Measurements from ENCODE around the gene PIK3R1.

DNA sequence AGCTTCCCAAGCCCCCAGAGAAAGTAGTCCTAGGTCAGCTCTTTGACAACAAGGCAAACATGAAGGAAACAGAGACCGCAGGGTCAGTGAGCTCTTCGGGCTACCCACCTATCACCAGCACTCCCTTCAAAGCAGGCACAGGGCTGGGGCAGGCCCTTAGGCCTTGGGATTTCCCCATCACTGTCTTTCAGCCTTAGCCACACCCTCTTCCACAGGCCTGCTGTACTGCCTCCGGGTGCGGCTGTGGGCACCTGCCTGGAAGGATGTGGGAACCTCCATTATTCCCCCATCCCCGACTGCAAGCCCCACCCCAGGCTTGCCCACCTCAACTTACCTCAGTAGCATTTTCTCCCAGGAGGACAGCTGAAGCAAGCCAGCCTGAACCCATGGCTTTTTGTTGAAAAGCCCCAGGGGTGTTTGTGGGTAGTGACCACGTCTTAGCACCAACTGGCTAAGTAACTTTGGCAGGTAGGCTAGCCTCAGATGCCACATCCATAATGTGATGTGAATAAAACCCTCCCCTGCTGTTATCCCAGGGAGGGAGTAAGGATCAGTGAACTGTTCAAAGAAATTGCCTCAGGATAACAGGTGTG is 100.2 kb downstream of the PIK3R1 start:
- TF ChIP-seq, protein P1, sequence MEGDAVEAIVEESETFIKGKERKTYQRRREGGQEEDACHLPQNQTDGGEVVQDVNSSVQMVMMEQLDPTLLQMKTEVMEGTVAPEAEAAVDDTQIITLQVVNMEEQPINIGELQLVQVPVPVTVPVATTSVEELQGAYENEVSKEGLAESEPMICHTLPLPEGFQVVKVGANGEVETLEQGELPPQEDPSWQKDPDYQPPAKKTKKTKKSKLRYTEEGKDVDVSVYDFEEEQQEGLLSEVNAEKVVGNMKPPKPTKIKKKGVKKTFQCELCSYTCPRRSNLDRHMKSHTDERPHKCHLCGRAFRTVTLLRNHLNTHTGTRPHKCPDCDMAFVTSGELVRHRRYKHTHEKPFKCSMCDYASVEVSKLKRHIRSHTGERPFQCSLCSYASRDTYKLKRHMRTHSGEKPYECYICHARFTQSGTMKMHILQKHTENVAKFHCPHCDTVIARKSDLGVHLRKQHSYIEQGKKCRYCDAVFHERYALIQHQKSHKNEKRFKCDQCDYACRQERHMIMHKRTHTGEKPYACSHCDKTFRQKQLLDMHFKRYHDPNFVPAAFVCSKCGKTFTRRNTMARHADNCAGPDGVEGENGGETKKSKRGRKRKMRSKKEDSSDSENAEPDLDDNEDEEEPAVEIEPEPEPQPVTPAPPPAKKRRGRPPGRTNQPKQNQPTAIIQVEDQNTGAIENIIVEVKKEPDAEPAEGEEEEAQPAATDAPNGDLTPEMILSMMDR (IDR thresholded peaks at IDR 0.05; ENCODE audit: low read depth, low read length, missing input control) = no peak
- TF ChIP-seq FOXA1 (IDR thresholded peaks at IDR 0.05) = no peak
- no peak for TF ChIP-seq TAF1 (conservative IDR thresholded peaks at IDR 0.05)
- TF ChIP-seq, protein P2, sequence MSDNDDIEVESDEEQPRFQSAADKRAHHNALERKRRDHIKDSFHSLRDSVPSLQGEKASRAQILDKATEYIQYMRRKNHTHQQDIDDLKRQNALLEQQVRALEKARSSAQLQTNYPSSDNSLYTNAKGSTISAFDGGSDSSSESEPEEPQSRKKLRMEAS (IDR thresholded peaks at IDR 0.05) = no peak
- TF ChIP-seq NR2F2 (IDR thresholded peaks at IDR 0.05) = no peak
- TF ChIP-seq, protein P3, sequence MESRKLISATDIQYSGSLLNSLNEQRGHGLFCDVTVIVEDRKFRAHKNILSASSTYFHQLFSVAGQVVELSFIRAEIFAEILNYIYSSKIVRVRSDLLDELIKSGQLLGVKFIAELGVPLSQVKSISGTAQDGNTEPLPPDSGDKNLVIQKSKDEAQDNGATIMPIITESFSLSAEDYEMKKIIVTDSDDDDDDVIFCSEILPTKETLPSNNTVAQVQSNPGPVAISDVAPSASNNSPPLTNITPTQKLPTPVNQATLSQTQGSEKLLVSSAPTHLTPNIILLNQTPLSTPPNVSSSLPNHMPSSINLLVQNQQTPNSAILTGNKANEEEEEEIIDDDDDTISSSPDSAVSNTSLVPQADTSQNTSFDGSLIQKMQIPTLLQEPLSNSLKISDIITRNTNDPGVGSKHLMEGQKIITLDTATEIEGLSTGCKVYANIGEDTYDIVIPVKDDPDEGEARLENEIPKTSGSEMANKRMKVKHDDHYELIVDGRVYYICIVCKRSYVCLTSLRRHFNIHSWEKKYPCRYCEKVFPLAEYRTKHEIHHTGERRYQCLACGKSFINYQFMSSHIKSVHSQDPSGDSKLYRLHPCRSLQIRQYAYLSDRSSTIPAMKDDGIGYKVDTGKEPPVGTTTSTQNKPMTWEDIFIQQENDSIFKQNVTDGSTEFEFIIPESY (IDR thresholded peaks at IDR 0.05) = no peak
- TF ChIP-seq RAD21 (IDR thresholded peaks at IDR 0.05) = no peak
- TF ChIP-seq HNF4G (IDR thresholded peaks at IDR 0.05) = no peak
- TF ChIP-seq YY1 (IDR thresholded peaks at IDR 0.05) = no peak
- TF ChIP-seq RXRA (IDR thresholded peaks at IDR 0.05) = no peak
- no peak for TF ChIP-seq JUND (IDR thresholded peaks at IDR 0.05)
